ENCODE results near the gene ZNF814. TPM values are rescaled to one million over a fixed set of nuclear protein-coding genes. Genes with fewer than 3 reads are reported as not detected.
"Not testable (repeated sequence)": the region's sequence is repeated elsewhere in the genome, so short reads cannot be mapped to it uniquely, and the experiment has no call there.

The ZNF814 gene
- total and polyA plus RNA-seq, 7 experiments from 2014 or later, result 12.7 to 56.9 (median 31.4) TPM

DNA sequence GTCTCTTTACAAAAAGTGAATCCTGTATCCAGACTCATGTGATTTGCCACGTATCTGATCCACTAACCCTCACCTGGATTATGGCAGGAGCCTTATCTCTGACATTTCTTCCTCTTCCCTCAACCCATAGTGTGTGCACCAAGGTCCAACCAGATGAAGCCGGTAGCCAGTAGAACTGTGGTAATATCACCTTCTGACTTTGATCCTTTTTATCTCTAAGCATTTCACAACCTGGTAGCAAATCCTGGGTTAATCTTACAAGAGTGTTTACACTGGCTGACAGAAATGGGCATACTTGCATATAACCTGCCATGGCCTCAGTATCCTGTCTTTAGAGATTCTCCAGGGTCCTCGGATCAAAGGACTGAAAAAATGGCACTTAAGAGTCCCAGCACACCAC is 25.7 kb upstream of the ZNF814 start:
- H3K4me1 Mint-ChIP-seq, result peaks cover 21 to 39% (median 36%) of the 10 kb centered on the region in 7 donors
- ChIA-PET CTCF (no interaction called here), POLR2A (interaction anchor here (0.8 kb wide), 1 partner anchor 95 kb away, joined by 3 read pairs; no protein-coding TSS in a partner anchor)
- peaks cover 9 to 10% of the 10 kb centered on the region in 2 donors for H3K4me1 ChIP-seq (ENCODE audit: control insufficient read depth in 2 of 2, insufficient read depth in 2 of 2, low read length in 2 of 2)
- H3K9me3 Mint-ChIP-seq, result peaks cover 11 to 85% (median 52%) of the 10 kb centered on the region in 11 donors
- H3K27me3 ChIP-seq (ENCODE audit: control insufficient read depth in 2 of 2, insufficient read depth in 2 of 2, low read length in 2 of 2), result no peaks in the 10 kb centered on the region
- DNase-seq (no peak), ATAC-seq (no peak)
- peak overlapping the region; percentile 43 for H3K4me3 ChIP-seq (ENCODE audit: low read length)
- peaks cover 0 to 39% (median 18%) of the 10 kb centered on the region in 3 experiments for H3K9me3 ChIP-seq (ENCODE audit: control insufficient read depth in 2 of 3, low read length in 3 of 3)
- no peaks in the 10 kb centered on the region for H3K27me3 Mint-ChIP-seq
- no peak overlapping the region for H3K27ac ChIP-seq (ENCODE audit: low read depth, low read length)
- intact Hi-C loops (cut with micrococcal nuclease), result loop anchor here in 1 of 2 donors (10.0 kb wide), 1 partner anchor 470 kb away; the partner anchor contains the start of genes RPS5 and ZNF837
- peak overlapping the region; percentile 93 to 99 (median 97) for H3K4me3 Mint-ChIP-seq
- peaks cover 39 to 68% (median 61%) of the 10 kb centered on the region in 5 donors for H3K36me3 Mint-ChIP-seq
- peaks cover 9 to 46% (median 12%) of the 10 kb centered on the region in 3 experiments for H3K36me3 ChIP-seq (ENCODE audit: control insufficient read depth in 2 of 3, insufficient read depth in 3 of 3, low read length in 3 of 3)
- H3K27ac Mint-ChIP-seq, result peak overlapping the region in 5 of 9 donors; percentile 6 to 73 (median 47)

DNA sequence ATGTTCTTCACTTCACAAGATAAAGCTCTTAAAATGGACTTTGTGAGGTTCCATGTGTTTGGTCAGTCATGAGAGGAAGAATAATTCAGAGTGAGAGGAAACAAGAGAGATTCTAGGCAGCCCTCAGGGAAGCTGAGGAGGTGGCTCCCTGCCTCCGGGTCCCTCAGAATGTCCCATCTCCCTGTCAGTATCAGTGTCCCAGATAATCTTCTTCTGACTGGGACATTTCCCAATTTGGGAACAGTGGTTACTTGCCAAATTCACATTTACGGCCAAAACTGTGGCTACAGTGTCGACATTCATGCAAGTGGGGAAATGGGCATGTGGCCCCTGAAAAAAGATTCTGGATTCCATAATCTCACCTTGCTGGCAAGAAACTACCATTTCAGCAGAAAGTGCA is 18.6 kb upstream of the ZNF814 start:
- no peaks in the 10 kb centered on the region for H3K27me3 Mint-ChIP-seq
- peaks cover 0 to 68% (median 18%) of the 10 kb centered on the region in 3 experiments for H3K9me3 ChIP-seq (ENCODE audit: control insufficient read depth in 2 of 3, low read length in 3 of 3)
- peaks cover 21 to 71% (median 64%) of the 10 kb centered on the region in 5 donors for H3K36me3 Mint-ChIP-seq
- no peaks in the 10 kb centered on the region for H3K4me1 ChIP-seq (ENCODE audit: control insufficient read depth in 2 of 2, insufficient read depth in 2 of 2, low read length in 2 of 2)
- no peak overlapping the region for H3K4me3 Mint-ChIP-seq
- peaks cover 9 to 44% (median 12%) of the 10 kb centered on the region in 3 experiments for H3K36me3 ChIP-seq (ENCODE audit: control insufficient read depth in 2 of 3, insufficient read depth in 3 of 3, low read length in 3 of 3)
- no peak overlapping the region for H3K4me3 ChIP-seq (ENCODE audit: low read length)
- no peak overlapping the region for H3K27ac ChIP-seq (ENCODE audit: low read depth, low read length)
- no peak overlapping the region for H3K27ac Mint-ChIP-seq
- H3K9me3 Mint-ChIP-seq, result peaks cover 7 to 88% (median 61%) of the 10 kb centered on the region in 11 donors
- no peak for DNase-seq
- intact Hi-C loops (cut with micrococcal nuclease), result no loop called here
- peaks cover 0 to 11% (median 9%) of the 10 kb centered on the region in 7 donors for H3K4me1 Mint-ChIP-seq
- H3K27me3 ChIP-seq (ENCODE audit: control insufficient read depth in 2 of 2, insufficient read depth in 2 of 2, low read length in 2 of 2), result no peaks in the 10 kb centered on the region
- no peak for ATAC-seq
- ChIA-PET CTCF (no interaction called here), POLR2A (no interaction called here)

DNA sequence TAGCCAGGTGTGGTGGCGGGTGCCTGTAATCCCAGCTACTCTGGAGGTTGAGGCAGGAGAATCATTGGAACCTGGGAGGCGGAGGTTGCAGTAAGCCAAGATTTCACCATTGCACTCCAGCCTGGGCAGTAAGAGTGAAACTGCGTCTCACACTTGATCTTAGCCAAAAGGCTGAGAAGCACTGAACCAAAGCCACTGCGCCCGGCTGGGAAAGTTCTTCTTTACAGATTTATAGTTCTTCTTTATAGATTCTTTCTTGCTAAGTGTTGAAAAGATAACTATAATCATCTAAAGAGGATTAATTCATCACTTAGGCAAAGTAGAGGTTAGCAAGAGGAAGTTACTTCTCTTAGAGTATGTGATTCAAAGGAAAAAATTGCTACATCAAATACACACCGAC is 16.4 kb upstream of the ZNF814 start:
- Histone ChIP-seq H3K27ac (ENCODE audit: low read depth, low read length) (no peak overlapping the region), H3K27me3 (ENCODE audit: control insufficient read depth in 2 of 2, insufficient read depth in 2 of 2, low read length in 2 of 2) (no peaks in the 10 kb centered on the region), H3K36me3 (ENCODE audit: control insufficient read depth in 2 of 3, insufficient read depth in 3 of 3, low read length in 3 of 3) (peaks cover 0 to 22% (median 0%) of the 10 kb centered on the region in 3 experiments), H3K9me3 (ENCODE audit: control insufficient read depth in 2 of 3, low read length in 3 of 3) (peaks cover 0 to 50% (median 11%) of the 10 kb centered on the region in 3 experiments), H3K4me3 (ENCODE audit: low read length) (no peak overlapping the region), H3K4me1 (ENCODE audit: control insufficient read depth in 2 of 2, insufficient read depth in 2 of 2, low read length in 2 of 2) (no peaks in the 10 kb centered on the region)
- POLR2A ChIA-PET, result no interaction called here
- CTCF ChIA-PET, result no interaction called here
- Mint-ChIP-seq H3K27ac (no peak overlapping the region), H3K4me3 (no peak overlapping the region), H3K27me3 (no peaks in the 10 kb centered on the region), H3K36me3 (peaks cover 4 to 60% (median 44%) of the 10 kb centered on the region in 5 donors), H3K4me1 (peaks cover 0 to 8% (median 4%) of the 10 kb centered on the region in 7 donors), H3K9me3 (peaks cover 5 to 88% (median 51%) of the 10 kb centered on the region in 11 donors)
- ATAC-seq (no peak), DNase-seq (no peak)
- intact Hi-C loops (cut with micrococcal nuclease), result no loop called here

DNA sequence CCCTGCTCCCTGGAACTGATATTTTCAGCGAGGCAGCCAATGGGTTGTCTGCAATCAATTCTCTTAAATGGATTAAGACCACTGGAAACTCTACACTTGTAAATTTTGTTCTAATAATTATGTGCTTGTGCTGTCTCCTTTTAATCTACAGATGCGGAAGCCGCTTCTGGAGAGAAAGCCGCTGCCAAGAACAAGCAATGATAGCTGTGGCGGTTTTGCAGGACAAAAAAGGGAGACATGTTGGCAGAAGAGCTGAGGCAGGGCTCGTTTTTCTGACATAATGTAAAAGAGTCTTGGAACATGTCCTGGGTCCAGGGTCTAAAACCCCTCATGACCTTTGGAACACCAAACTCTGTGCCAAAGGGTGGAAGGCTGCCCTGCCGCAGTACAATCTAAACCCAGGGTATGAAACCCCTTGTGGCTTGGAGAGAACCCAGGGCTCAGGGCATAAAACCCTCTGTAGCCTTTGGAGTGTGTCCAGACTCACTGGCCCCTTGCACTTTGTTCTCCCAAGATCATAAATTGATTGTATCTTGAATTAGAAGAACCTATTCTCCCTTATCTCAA is 14.9 kb upstream of the ZNF814 start:
- H3K9me3 Mint-ChIP-seq, result peaks cover 5 to 85% (median 49%) of the 10 kb centered on the region in 11 donors
- no peaks in the 10 kb centered on the region for H3K27me3 Mint-ChIP-seq

DNA sequence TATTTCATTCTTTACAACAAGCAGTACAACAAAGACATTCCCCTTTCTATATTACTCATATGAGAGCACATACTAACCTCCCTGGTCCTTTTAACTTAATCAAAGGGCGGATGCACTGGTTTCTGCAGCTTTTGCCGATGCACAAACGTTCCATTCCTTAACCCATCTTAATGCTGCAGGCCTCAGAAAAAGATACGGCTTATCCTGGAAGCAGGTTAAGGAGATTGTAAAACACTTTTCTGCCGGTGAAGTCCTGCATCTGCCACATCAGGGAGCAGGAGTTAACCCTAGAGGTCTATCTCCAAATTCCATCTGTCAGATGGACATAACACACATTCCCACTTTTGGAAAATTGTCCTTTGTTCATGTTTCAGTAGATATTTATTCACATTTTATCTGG is 11.5 kb upstream of the ZNF814 start:
- ChIA-PET POLR2A (no interaction called here), CTCF (no interaction called here)
- Mint-ChIP-seq H3K4me1 (peaks cover 0 to 8% (median 4%) of the 10 kb centered on the region in 7 donors), H3K36me3 (peaks cover 20 to 38% (median 31%) of the 10 kb centered on the region in 5 donors), H3K27me3 (no peaks in the 10 kb centered on the region), H3K4me3 (no peak overlapping the region), H3K9me3 (peaks cover 5 to 86% (median 24%) of the 10 kb centered on the region in 11 donors), H3K27ac (no peak overlapping the region)
- intact Hi-C loops (cut with micrococcal nuclease), result no loop called here
- no peak for DNase-seq
- no peak overlapping the region for H3K4me3 ChIP-seq (ENCODE audit: low read length)
- H3K27ac ChIP-seq (ENCODE audit: low read depth, low read length), result no peak overlapping the region
- no peak for ATAC-seq
- H3K4me1 ChIP-seq (ENCODE audit: control insufficient read depth in 2 of 2, insufficient read depth in 2 of 2, low read length in 2 of 2), result no peaks in the 10 kb centered on the region
- peaks cover 0 to 27% (median 0%) of the 10 kb centered on the region in 3 experiments for H3K9me3 ChIP-seq (ENCODE audit: control insufficient read depth in 2 of 3, low read length in 3 of 3)
- peaks cover 0 to 3% (median 0%) of the 10 kb centered on the region in 3 experiments for H3K36me3 ChIP-seq (ENCODE audit: control insufficient read depth in 2 of 3, insufficient read depth in 3 of 3, low read length in 3 of 3)
- H3K27me3 ChIP-seq (ENCODE audit: control insufficient read depth in 2 of 2, insufficient read depth in 2 of 2, low read length in 2 of 2), result no peaks in the 10 kb centered on the region

More for the DNA sequence above, 14.9 kb upstream of the ZNF814 start:
- Mint-ChIP-seq H3K4me3 (no peak overlapping the region), H3K4me1 (peaks cover 0 to 8% (median 4%) of the 10 kb centered on the region in 7 donors), H3K36me3 (peaks cover 4 to 51% (median 42%) of the 10 kb centered on the region in 5 donors), H3K27ac (no peak overlapping the region)
- ChIA-PET CTCF (interaction anchor here (0.7 kb wide), 1 partner anchor 514 kb away, joined by 4 read pairs; the partner anchor contains the start of gene ZNF548), POLR2A (no interaction called here)
- intact Hi-C loops (cut with micrococcal nuclease), result no loop called here
- Histone ChIP-seq H3K9me3 (ENCODE audit: control insufficient read depth in 2 of 3, low read length in 3 of 3) (peaks cover 0 to 44% (median 8%) of the 10 kb centered on the region in 3 experiments), H3K27me3 (ENCODE audit: control insufficient read depth in 2 of 2, insufficient read depth in 2 of 2, low read length in 2 of 2) (no peaks in the 10 kb centered on the region), H3K27ac (ENCODE audit: low read depth, low read length) (no peak overlapping the region), H3K36me3 (ENCODE audit: control insufficient read depth in 2 of 3, insufficient read depth in 3 of 3, low read length in 3 of 3) (peaks cover 0 to 13% (median 0%) of the 10 kb centered on the region in 3 experiments), H3K4me1 (ENCODE audit: control insufficient read depth in 2 of 2, insufficient read depth in 2 of 2, low read length in 2 of 2) (no peaks in the 10 kb centered on the region), H3K4me3 (ENCODE audit: low read length) (no peak overlapping the region)
- ATAC-seq (no peak), DNase-seq (no peak)

DNA sequence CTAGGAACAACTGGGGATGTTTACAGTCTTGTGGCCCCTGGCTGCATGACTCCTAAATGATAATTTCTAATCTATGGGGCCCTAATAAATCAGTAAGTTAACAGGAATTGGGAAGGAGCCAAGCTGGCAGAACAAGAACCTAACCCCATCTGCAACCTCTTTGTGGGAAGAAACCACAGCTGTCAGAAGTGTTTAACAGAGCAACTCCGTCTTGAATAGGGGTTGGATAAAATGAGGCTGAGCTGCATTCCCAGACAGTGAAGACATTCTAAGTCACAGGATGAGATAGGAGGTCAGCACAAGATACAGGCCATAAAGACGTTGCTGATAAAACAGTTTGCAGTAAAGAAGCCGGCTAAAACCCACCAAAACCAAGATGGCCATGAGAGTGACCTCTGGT is 1.9 kb upstream of the ZNF814 start:
- H3K9me3 Mint-ChIP-seq, result peaks cover 7 to 72% (median 39%) of the 10 kb centered on the region in 11 donors
- CTCF ChIA-PET, POLR2A ChIA-PET: not testable (repeated sequence)

More for the DNA sequence above, 1.9 kb upstream of the ZNF814 start:
- H3K27ac ChIP-seq (ENCODE audit: low read depth, low read length); H3K27ac Mint-ChIP-seq; intact Hi-C loops (cut with micrococcal nuclease); H3K4me1 ChIP-seq (ENCODE audit: control insufficient read depth in 2 of 2, insufficient read depth in 2 of 2, low read length in 2 of 2); H3K4me3 Mint-ChIP-seq; H3K27me3 Mint-ChIP-seq; H3K36me3 ChIP-seq (ENCODE audit: control insufficient read depth in 2 of 3, insufficient read depth in 3 of 3, low read length in 3 of 3); H3K4me3 ChIP-seq (ENCODE audit: low read length); DNase-seq; ATAC-seq; H3K27me3 ChIP-seq (ENCODE audit: control insufficient read depth in 2 of 2, insufficient read depth in 2 of 2, low read length in 2 of 2): not testable (repeated sequence)
- Mint-ChIP-seq H3K4me1 (peaks cover 18 to 28% (median 22%) of the 10 kb centered on the region in 7 donors), H3K36me3 (peaks cover 23 to 42% (median 37%) of the 10 kb centered on the region in 5 donors)
- H3K9me3 ChIP-seq (ENCODE audit: control insufficient read depth in 2 of 3, low read length in 3 of 3), result peaks cover 0 to 12% (median 0%) of the 10 kb centered on the region in 3 experiments
